ENCODE measurements around the gene PARVB. TPM values are rescaled to one million over a fixed set of nuclear protein-coding genes. Genes with fewer than 3 reads are reported as not detected.

Gene PARVB
- total and polyA plus RNA-seq, 2 donors (not counting 1 experiment from before 2014, with no cell fraction given) = 12.1 to 47.3 TPM

DNA sequence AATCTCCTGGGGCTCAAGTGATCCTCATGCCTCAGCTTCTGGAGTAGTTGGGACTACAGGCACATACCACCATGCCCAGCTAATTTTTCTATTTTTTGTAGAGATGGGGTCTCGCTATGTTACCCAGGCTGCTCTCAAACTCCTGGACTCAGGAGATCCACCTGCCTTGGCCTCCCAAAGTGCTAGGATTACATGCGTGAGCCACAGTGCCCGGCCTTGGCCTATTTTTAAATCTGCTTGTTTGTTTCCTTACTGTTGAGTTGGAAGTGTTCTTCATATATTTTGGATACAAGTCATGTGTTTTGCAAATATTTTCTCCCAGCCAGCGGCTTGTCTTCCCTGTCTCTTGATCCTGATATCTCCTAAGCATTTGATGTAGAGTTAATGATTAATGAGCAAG, 5.0 kb downstream of the PARVB start:
- Histone ChIP-seq H3K4me3 (replicated peaks in 1 of 4; ENCODE audit: control extremely low read depth in 1 of 4, insufficient read depth in 1 of 4, low read depth in 3 of 4, low read length in 4 of 4) (no peak overlapping the region), H3K9me3 (ENCODE audit: control insufficient read depth, insufficient read depth, low read depth, low read length) (no peaks in the 10 kb centered on the region), H3K36me3 (ENCODE audit: control insufficient read depth, insufficient read depth, low read length) (no peaks in the 10 kb centered on the region), H2AFZ (ENCODE audit: low read length) (no peak overlapping the region), H3K9ac (ENCODE audit: insufficient read depth, low read length) (no peak overlapping the region), H3K4me1 (ENCODE audit: control insufficient read depth, extremely low read depth, insufficient read depth, low read length) (no peaks in the 10 kb centered on the region), H3K79me2 (ENCODE audit: control insufficient read depth, insufficient read depth, low read length) (peaks cover 7% of the 10 kb centered on the region), H4K20me1 (ENCODE audit: control insufficient read depth, extremely low read depth, insufficient read depth, low read length) (no peaks in the 10 kb centered on the region), H3K4me2 (ENCODE audit: extremely low read depth, insufficient read depth, low read length) (no peak overlapping the region), H3K27ac (ENCODE audit: insufficient read depth, low read length) (no peak overlapping the region), H3K27me3 (ENCODE audit: control insufficient read depth, insufficient read depth, low read length) (no peaks in the 10 kb centered on the region)
- TF ChIP-seq EZH2 (IDR thresholded peaks at IDR 0.05; ENCODE audit: low read length, missing control alignments) = no peak
- TF ChIP-seq, protein P1, sequence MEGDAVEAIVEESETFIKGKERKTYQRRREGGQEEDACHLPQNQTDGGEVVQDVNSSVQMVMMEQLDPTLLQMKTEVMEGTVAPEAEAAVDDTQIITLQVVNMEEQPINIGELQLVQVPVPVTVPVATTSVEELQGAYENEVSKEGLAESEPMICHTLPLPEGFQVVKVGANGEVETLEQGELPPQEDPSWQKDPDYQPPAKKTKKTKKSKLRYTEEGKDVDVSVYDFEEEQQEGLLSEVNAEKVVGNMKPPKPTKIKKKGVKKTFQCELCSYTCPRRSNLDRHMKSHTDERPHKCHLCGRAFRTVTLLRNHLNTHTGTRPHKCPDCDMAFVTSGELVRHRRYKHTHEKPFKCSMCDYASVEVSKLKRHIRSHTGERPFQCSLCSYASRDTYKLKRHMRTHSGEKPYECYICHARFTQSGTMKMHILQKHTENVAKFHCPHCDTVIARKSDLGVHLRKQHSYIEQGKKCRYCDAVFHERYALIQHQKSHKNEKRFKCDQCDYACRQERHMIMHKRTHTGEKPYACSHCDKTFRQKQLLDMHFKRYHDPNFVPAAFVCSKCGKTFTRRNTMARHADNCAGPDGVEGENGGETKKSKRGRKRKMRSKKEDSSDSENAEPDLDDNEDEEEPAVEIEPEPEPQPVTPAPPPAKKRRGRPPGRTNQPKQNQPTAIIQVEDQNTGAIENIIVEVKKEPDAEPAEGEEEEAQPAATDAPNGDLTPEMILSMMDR (conservative IDR thresholded peaks at IDR 0.05 in 1 of 2, IDR thresholded peaks at IDR 0.05 in 1 of 2; ENCODE audit: low read depth in 1 of 2, low read length in 2 of 2) = no peak
- no peak for DNase-seq (ENCODE audit: low read depth in 2 of 2)

DNA sequence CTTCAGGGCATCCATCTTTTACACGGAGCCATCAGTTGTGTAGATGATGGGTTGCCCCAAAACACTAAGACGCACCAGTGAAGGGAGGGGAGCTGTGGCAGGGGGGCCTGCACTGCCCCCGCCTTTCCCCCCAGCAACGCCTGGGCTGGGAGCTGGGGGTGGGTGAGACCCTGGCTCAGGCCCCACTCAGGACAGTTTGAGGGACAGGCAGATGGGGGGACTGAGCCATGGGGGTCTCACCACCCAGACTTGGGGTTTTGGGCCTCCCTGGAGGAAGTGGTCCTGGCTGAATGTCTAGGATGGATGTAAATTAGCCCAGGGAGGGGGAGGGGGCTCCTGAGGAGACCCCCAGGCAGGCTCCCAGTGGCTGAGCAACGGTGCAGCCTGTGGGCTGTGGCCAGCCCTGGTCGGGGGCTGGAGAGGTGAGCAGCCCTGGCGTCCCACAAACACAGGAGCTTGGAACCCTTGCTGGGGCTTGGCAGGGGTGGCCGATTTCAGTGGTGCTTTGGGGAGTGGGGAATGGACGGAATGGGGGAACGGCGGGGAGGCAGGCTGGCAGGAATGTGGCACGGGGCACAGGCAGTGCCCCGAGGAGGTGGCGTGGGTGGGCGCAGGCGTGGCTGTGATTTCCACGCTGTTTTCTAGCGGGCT, 6.1 kb downstream of the PARVB start:
- TF ChIP-seq, protein P1 (conservative IDR thresholded peaks at IDR 0.05 in 1 of 2, IDR thresholded peaks at IDR 0.05 in 1 of 2; ENCODE audit: low read depth in 1 of 2, low read length in 2 of 2) = no peak
- no peak for TF ChIP-seq EZH2 (IDR thresholded peaks at IDR 0.05; ENCODE audit: low read length, missing control alignments)
- H3K79me2 ChIP-seq (ENCODE audit: control insufficient read depth, insufficient read depth, low read length) = peaks cover 7% of the 10 kb centered on the region
- H3K9ac ChIP-seq (ENCODE audit: insufficient read depth, low read length) = no peak overlapping the region

DNA sequence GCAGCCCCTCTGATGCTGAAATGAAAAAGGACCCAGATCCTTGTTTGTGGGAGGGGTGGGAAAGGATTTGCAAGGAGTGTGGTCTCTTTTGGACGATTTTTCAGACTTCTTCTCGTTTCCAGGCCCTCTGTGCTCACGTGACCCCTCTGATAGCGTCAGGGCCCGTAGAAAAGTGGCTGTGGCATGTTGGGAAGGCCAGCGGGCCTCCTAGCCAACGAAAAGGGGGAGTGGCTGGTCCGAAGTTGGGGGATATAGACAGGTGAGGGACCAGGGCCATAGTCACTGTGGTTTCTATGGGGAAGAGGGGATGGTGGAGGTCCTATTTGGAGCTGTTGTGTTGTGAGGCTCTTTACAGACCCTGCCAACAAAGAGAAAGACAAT, 6.6 kb downstream of the PARVB start:
- H3K36me3 ChIP-seq (ENCODE audit: control insufficient read depth, insufficient read depth, low read length) = no peaks in the 10 kb centered on the region
- TF ChIP-seq, protein P1 (conservative IDR thresholded peaks at IDR 0.05 in 1 of 2, IDR thresholded peaks at IDR 0.05 in 1 of 2; ENCODE audit: low read depth in 1 of 2, low read length in 2 of 2) = no peak
- TF ChIP-seq EZH2 (IDR thresholded peaks at IDR 0.05; ENCODE audit: low read length, missing control alignments) = no peak
- no peak overlapping the region for H3K4me3 ChIP-seq (replicated peaks in 1 of 4; ENCODE audit: control extremely low read depth in 1 of 4, insufficient read depth in 1 of 4, low read depth in 3 of 4, low read length in 4 of 4)
- H2AFZ ChIP-seq (ENCODE audit: low read length) = no peak overlapping the region
- H3K4me1 ChIP-seq (ENCODE audit: control insufficient read depth, extremely low read depth, insufficient read depth, low read length) = no peaks in the 10 kb centered on the region
- no peak overlapping the region for H3K9ac ChIP-seq (ENCODE audit: insufficient read depth, low read length)
- peaks cover 6% of the 10 kb centered on the region for H3K79me2 ChIP-seq (ENCODE audit: control insufficient read depth, insufficient read depth, low read length)
- DNase-seq (ENCODE audit: low read depth in 2 of 2) = no peak
- H3K27ac ChIP-seq (ENCODE audit: insufficient read depth, low read length) = no peak overlapping the region
- H4K20me1 ChIP-seq (ENCODE audit: control insufficient read depth, extremely low read depth, insufficient read depth, low read length) = no peaks in the 10 kb centered on the region
- no peaks in the 10 kb centered on the region for H3K27me3 ChIP-seq (ENCODE audit: control insufficient read depth, insufficient read depth, low read length)
- H3K9me3 ChIP-seq (ENCODE audit: control insufficient read depth, insufficient read depth, low read depth, low read length) = no peaks in the 10 kb centered on the region
- no peak overlapping the region for H3K4me2 ChIP-seq (ENCODE audit: extremely low read depth, insufficient read depth, low read length)

More for the DNA sequence above, 6.1 kb downstream of the PARVB start:
- H3K4me3 ChIP-seq (replicated peaks in 1 of 4; ENCODE audit: control extremely low read depth in 1 of 4, insufficient read depth in 1 of 4, low read depth in 3 of 4, low read length in 4 of 4) = no peak overlapping the region
- no peak overlapping the region for H3K27ac ChIP-seq (ENCODE audit: insufficient read depth, low read length)
- no peak for DNase-seq (ENCODE audit: low read depth in 2 of 2)
- H3K9me3 ChIP-seq (ENCODE audit: control insufficient read depth, insufficient read depth, low read depth, low read length) = no peaks in the 10 kb centered on the region
- H3K4me2 ChIP-seq (ENCODE audit: extremely low read depth, insufficient read depth, low read length) = no peak overlapping the region
- H4K20me1 ChIP-seq (ENCODE audit: control insufficient read depth, extremely low read depth, insufficient read depth, low read length) = no peaks in the 10 kb centered on the region
- H3K36me3 ChIP-seq (ENCODE audit: control insufficient read depth, insufficient read depth, low read length) = no peaks in the 10 kb centered on the region
- no peaks in the 10 kb centered on the region for H3K27me3 ChIP-seq (ENCODE audit: control insufficient read depth, insufficient read depth, low read length)
- no peaks in the 10 kb centered on the region for H3K4me1 ChIP-seq (ENCODE audit: control insufficient read depth, extremely low read depth, insufficient read depth, low read length)
- H2AFZ ChIP-seq (ENCODE audit: low read length) = no peak overlapping the region
